Erythroblast (primary cell): ENCODE measurements around the gene THBS3.

ENCODE experiments used
- GATA1 ChIP-seq: IDR thresholded peaks from 2 replicates; pipeline ENCODE4 v1.6.1; 2011; ENCODE audit warnings: low read depth, mild to moderate bottlenecking, control low read depth, low read length, moderate library complexity
- POLR2A ChIP-seq: IDR thresholded peaks from 2 replicates; pipeline ENCODE4 v1.6.1; 2011; ENCODE audit warnings: mild to moderate bottlenecking, low read length

DNA sequence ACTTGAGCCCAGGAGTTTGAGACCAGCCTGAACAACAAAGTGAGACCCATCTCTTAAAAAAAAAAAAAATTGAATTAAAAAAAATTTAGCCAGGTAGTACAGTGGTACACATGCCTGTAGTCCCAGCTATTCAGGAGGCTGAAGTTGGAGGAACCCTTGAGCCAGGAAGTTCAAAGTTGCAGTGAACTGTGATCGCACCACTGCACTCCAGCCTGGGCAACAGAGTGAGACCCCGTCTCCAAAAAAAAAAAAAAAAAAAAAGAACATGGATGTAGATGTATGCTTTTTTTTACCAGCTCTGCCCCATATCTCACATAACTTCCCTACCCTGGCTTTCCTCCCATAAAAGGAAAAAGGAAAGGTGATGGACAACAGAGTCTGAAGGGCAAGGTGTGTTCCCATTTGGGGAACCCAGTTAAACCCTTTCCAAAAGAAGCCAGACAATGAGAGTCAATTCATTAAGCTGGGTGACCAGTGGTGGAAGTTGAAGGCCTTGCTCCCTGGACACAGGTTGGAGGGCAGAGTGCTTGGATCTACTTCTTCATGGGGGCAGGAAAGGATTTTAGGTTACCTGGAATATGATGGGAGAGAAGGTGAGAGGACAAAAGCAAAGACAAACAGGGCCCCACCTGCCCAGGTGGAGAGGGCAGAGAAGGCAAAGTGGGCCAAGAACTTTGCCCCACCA, 37.5 kb downstream of the THBS3 start:
- TF ChIP-seq POLR2A (no peak), GATA1 (no peak)
